Cardiac muscle cell (in vitro differentiated cells and primary cell): ENCODE data around the gene PAMR1. TPM values are rescaled to one million over a fixed set of nuclear protein-coding genes. Genes with fewer than 3 reads are reported as not detected.
A peak's percentile ranks its signal among the peaks of the same experiment; 100 is the strongest.

ENCODE experiments used
- DNase-seq, 2 donors: peaks; one replicate each; pipeline versions ENCODE4 v3.0.0 to v3.0.0-alpha.2; 2010 to 2017; ENCODE audit warnings: low read depth in 1 of 2, low spot score in 1 of 2
- H3K27ac ChIP-seq: fragments of 200-600 bp; sonication (generic); 2 replicates; pipeline ENCODE4 v1.5.1; 2016
- H3K27me3 ChIP-seq: fragments of 200-600 bp; sonication (generic); 2 replicates; pipeline ENCODE4 v1.6.0; 2016; ENCODE audit warnings: control low read depth
- H3K36me3 ChIP-seq: fragments of 200-600 bp; sonication (generic); 2 replicates; pipeline ENCODE4 v1.5.1; 2016; ENCODE audit warnings: control low read depth
- H3K4me1 ChIP-seq: fragments of 200-600 bp; sonication (generic); 2 replicates; pipeline ENCODE4 v1.8.1; 2017; ENCODE audit warnings: low read depth, mild to moderate bottlenecking, mixed run types
- H3K4me3 ChIP-seq: fragments of 200-600 bp; sonication (generic); 2 replicates; pipeline ENCODE4 v1.5.1; 2016; ENCODE audit warnings: mild to moderate bottlenecking
- H3K9me3 ChIP-seq: fragments of 200-600 bp; sonication (generic); 2 replicates; pipeline ENCODE4 v1.5.1; 2017; ENCODE audit warnings: low read depth, mild to moderate bottlenecking, control low read depth
- polyA plus RNA-seq: library from polyadenylated mRNA; unstranded; fragments of >200 nt; fragmentation: Nextera tagmentation; extraction: Ambion mirVana; gene quantifications from 2 replicates; pipeline ENCODE4 v1.2.1, GENCODE V29; 2016
- total RNA-seq: library from RNA; depleted of rRNA; stranded (reverse); fragments of >200 nt; gene quantifications from 2 replicates; pipeline ENCODE4 v1.2.3, GENCODE V29; 2016
- TF ChIP-seq, protein P1 (sequence below): IDR thresholded peaks from 2 replicates; pipeline ENCODE4 v1.5.1; 2012; ENCODE audit warnings: low read depth, mild to moderate bottlenecking, low read length

The PAMR1 gene
- total and polyA plus RNA-seq, 2 experiments from 2014 or later = 0.15 to 0.77 TPM

DNA sequence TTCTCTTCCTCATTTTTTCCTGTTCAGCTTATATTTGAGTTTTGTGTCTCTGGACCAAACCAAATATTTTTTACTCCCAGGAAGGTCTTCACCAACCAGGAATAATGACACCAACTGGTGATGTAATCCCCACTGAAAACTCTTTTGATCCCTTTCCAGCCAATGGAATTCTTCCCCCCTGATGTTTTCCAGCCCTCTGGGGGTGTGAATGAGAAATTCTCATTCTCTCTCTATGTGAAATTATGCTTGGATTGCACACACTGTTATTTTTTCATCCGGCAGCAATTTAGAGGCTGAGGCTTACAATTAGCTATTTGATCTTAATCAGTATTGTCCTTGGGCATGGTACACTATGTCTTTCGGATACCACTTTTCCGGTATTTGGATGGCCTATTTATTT lies 66.6 kb downstream of the PAMR1 start:
- DNase-seq = no peak
- H3K27me3 ChIP-seq = peaks cover 3% of the 10 kb centered on the region

DNA sequence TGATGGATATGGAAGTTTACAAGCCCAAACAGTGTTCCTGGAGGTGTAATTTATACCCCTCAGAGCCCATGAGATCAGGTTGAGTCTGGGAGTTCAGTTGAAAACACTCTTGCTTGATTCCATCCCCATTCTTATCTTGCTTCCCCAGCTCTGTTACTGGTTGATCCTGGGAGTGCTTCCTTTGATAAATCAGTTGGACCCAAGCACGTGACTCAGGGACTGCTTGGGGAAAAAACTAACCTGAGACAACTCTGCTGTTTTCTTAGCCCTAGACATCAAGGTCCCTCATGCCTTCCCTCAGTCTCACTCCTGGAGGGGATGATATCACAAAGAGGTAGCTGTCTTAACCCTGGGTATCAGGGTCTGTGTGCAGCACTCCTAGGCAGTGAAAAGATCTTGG lies 71.1 kb downstream of the PAMR1 start:
- no peak for DNase-seq
- no peak overlapping the region for H3K27ac ChIP-seq
- TF ChIP-seq, protein P1, sequence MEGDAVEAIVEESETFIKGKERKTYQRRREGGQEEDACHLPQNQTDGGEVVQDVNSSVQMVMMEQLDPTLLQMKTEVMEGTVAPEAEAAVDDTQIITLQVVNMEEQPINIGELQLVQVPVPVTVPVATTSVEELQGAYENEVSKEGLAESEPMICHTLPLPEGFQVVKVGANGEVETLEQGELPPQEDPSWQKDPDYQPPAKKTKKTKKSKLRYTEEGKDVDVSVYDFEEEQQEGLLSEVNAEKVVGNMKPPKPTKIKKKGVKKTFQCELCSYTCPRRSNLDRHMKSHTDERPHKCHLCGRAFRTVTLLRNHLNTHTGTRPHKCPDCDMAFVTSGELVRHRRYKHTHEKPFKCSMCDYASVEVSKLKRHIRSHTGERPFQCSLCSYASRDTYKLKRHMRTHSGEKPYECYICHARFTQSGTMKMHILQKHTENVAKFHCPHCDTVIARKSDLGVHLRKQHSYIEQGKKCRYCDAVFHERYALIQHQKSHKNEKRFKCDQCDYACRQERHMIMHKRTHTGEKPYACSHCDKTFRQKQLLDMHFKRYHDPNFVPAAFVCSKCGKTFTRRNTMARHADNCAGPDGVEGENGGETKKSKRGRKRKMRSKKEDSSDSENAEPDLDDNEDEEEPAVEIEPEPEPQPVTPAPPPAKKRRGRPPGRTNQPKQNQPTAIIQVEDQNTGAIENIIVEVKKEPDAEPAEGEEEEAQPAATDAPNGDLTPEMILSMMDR = no peak
- no peak overlapping the region for H3K4me3 ChIP-seq
- H3K27me3 ChIP-seq = peaks cover 3% of the 10 kb centered on the region
- no peaks in the 10 kb centered on the region for H3K36me3 ChIP-seq
- no peaks in the 10 kb centered on the region for H3K4me1 ChIP-seq
- no peaks in the 10 kb centered on the region for H3K9me3 ChIP-seq

More for the DNA sequence above, 66.6 kb downstream of the PAMR1 start:
- Histone ChIP-seq H3K4me3 (no peak overlapping the region), H3K4me1 (no peaks in the 10 kb centered on the region), H3K36me3 (no peaks in the 10 kb centered on the region), H3K27ac (no peak overlapping the region), H3K9me3 (no peaks in the 10 kb centered on the region)
- TF ChIP-seq, protein P1 = no peak

GRCh38 chr11:35436581-35437250 lies 88.7 kb downstream of the PAMR1 start:
- peaks cover 11% of the 10 kb centered on the region for H3K27me3 ChIP-seq
- no peak overlapping the region for H3K27ac ChIP-seq
- no peak for DNase-seq
- H3K4me3 ChIP-seq = no peak overlapping the region
- TF ChIP-seq, protein P1 = no peak
- H3K9me3 ChIP-seq = no peaks in the 10 kb centered on the region
- H3K36me3 ChIP-seq = no peaks in the 10 kb centered on the region
- no peaks in the 10 kb centered on the region for H3K4me1 ChIP-seq

- H3K4me3 ChIP-seq = no peak overlapping the region
- no peak overlapping the region for H3K27ac ChIP-seq
- no peaks in the 10 kb centered on the region for H3K9me3 ChIP-seq
- no peak for DNase-seq
- peaks cover 5% of the 10 kb centered on the region for H3K27me3 ChIP-seq
- no peaks in the 10 kb centered on the region for H3K36me3 ChIP-seq
- H3K4me1 ChIP-seq = no peaks in the 10 kb centered on the region
- TF ChIP-seq, protein P1 = no peak
These were observed 91.8 kb downstream of the PAMR1 start for GRCh38 chr11:35433588-35433987.

DNA sequence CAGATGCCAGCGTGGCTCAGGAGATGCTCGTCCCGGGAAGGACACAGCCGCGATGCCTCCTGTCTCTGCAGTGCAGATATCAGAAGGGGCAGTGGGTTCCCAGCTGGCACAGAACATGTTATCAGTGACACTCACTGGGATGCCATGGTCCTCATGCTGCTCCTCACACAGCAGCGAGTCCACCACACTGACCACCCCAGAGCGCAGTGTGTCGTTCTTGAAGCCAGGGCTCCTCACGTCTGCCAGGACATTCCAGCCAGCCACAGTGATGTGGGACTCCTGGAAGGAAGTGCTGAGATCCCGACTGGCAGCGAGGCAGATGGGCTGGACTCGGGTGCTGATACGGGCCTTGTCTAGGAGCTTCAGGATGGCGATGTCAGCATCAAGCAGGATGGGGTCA lies 93.0 kb downstream of the PAMR1 start:
- H3K36me3 ChIP-seq = no peaks in the 10 kb centered on the region
- no peaks in the 10 kb centered on the region for H3K9me3 ChIP-seq
- no peak for DNase-seq
- H3K27me3 ChIP-seq = peaks cover 5% of the 10 kb centered on the region
- TF ChIP-seq, protein P1 = no peak
- no peaks in the 10 kb centered on the region for H3K4me1 ChIP-seq
- H3K27ac ChIP-seq = no peak overlapping the region
- H3K4me3 ChIP-seq = no peak overlapping the region

GRCh38 chr11:35427071-35427470 lies 98.3 kb downstream of the PAMR1 start:
- TF ChIP-seq, protein P1 = no peak
- Histone ChIP-seq H3K4me1 (peaks cover 17% of the 10 kb centered on the region), H3K27ac (no peak overlapping the region), H3K36me3 (no peaks in the 10 kb centered on the region), H3K4me3 (no peak overlapping the region), H3K27me3 (peaks cover 28% of the 10 kb centered on the region), H3K9me3 (no peaks in the 10 kb centered on the region)
- DNase-seq = peak in 1 of 2 donors; percentile 85
